K562 (cell line): ENCODE results near the gene RNF181. TPM values are rescaled to one million over a fixed set of nuclear protein-coding genes. Genes with fewer than 3 reads are reported as not detected.

Source experiments
- AFF4 ChIP-seq: sonication (generic); formaldehyde crosslinking; IDR thresholded peaks from 2 replicates; pipeline ENCODE4 v1.8.0; 2023; ENCODE audit warnings: mild to moderate bottlenecking, missing genetic modification reagents
- E2F6 ChIP-seq, 2 experiments: IDR thresholded peaks; 2 replicates each; pipeline ENCODE4 v1.6.1; 2011; ENCODE audit warnings: borderline replicate concordance in 1 of 2, control low read depth in 1 of 2, low read depth in 1 of 2, low read length in 1 of 2, mild to moderate bottlenecking in 1 of 2, mixed read lengths in 1 of 2, moderate library complexity in 1 of 2; ENCODE audit not compliant: insufficient read depth in 1 of 2, insufficient read length in 1 of 2, poor library complexity in 1 of 2, severe bottlenecking in 1 of 2; ENCODE audit errors: extremely low read depth in 1 of 2
- ELF4 ChIP-seq: fragments of 450-650 bp; formaldehyde crosslinking; IDR thresholded peaks from 2 replicates; pipeline ENCODE4 v1.4.0; 2022; ENCODE audit warnings: missing genetic modification characterization
- FOS ChIP-seq: IDR thresholded peaks from 3 replicates; pipeline ENCODE4 v1.6.1; 2011; ENCODE audit not compliant: insufficient read length; ENCODE audit errors: extremely low read depth
- HDAC2 ChIP-seq: fragments of 450-650 bp; IDR thresholded peaks from 2 replicates; pipeline ENCODE4 v1.6.1; 2016; ENCODE audit warnings: mild to moderate bottlenecking
- MBD2 ChIP-seq: sonication (generic); IDR thresholded peaks from 2 replicates; pipeline ENCODE4 v1.6.1; 2016; ENCODE audit warnings: low read depth, borderline replicate concordance
- MNT ChIP-seq, 2 experiments: fragments of 450-650 bp; conservative IDR thresholded peaks; 2 replicates each; pipeline ENCODE4 v1.6.1; 2017; ENCODE audit warnings: mild to moderate bottlenecking in 2 of 2, moderate library complexity in 2 of 2
- NCOA6 ChIP-seq: fragments of 450-650 bp; IDR thresholded peaks from 2 replicates; pipeline ENCODE4 v1.6.1; 2017; ENCODE audit warnings: mild to moderate bottlenecking
- POLR2B ChIP-seq: fragments of 450-650 bp; IDR thresholded peaks from 2 replicates; pipeline ENCODE4 v1.6.1; 2018; ENCODE audit warnings: low read depth; ENCODE audit not compliant: partially characterized antibody
- RB1 ChIP-seq: fragments of 450-650 bp; IDR thresholded peaks from 2 replicates; pipeline ENCODE4 v1.6.1; 2017; ENCODE audit warnings: low read depth, mild to moderate bottlenecking
- TAF9B ChIP-seq: fragments of 450-650 bp; IDR thresholded peaks from 2 replicates; pipeline ENCODE4 v1.6.1; 2018; ENCODE audit warnings: mild to moderate bottlenecking; ENCODE audit not compliant: partially characterized antibody
- ZBTB1 ChIP-seq: sonication (generic); formaldehyde crosslinking; IDR thresholded peaks from 2 replicates; pipeline ENCODE4 v1.8.1; 2023; ENCODE audit warnings: missing genetic modification reagents, low read depth, mild to moderate bottlenecking, borderline replicate concordance
- ZBTB17 ChIP-seq: fragments of 450-650 bp; formaldehyde crosslinking; IDR thresholded peaks from 2 replicates; pipeline ENCODE4 v1.4.0; 2020; ENCODE audit warnings: mild to moderate bottlenecking
- polyA plus RNA-seq, 8 experiments: library from polyadenylated mRNA; depleted of rRNA in 4 of 8; stranded (reverse) in 5 of 8; unstranded in 3 of 8; fragments of >200 nt; fragmentation: Nextera tagmentation in 2 of 8; fragmentation: Illumina TruSeq in 1 of 8; extraction: Ambion mirVana in 2 of 8; extraction: Trizol in 1 of 8; gene quantifications; 2 replicates each; pipeline versions ENCODE4 v1.2.1 to v1.2.3, GENCODE V29; 2011 to 2014; ENCODE audit warnings: inconsistent platforms in 1 of 8, missing spikeins in 1 of 8
- total RNA-seq, 7 experiments: library from RNA; depleted of rRNA in 6 of 7; stranded (reverse); fragments of >200 nt in 6 of 7; fragmentation: Illumina TruSeq in 2 of 7; extraction: Trizol in 2 of 7; gene quantifications; 2 replicates each; pipeline versions ENCODE4 v1.2.1 to v1.2.3, GENCODE V29; 2011 to 2021; ENCODE audit warnings: low replicate concordance in 1 of 7

Gene RNF181
- total and polyA plus RNA-seq, 9 of the 15 experiments (the other 6 are each of a cell fraction or from before 2014, with no cell fraction given) = 139 to 492 (median 253) TPM

- TF ChIP-seq E2F6 (IDR thresholded peaks at IDR 0.05; ENCODE audit: borderline replicate concordance in 1 of 2, extremely low read depth in 1 of 2, insufficient read depth in 1 of 2, insufficient read length in 1 of 2, low read depth in 1 of 2, low read length in 1 of 2, poor library complexity in 1 of 2, severe bottlenecking in 1 of 2) (peak in 1 of 2 experiments; percentile 18), ELF4 (CRISPR knock-in tag) (peak; percentile 62; the same call in 1 of the 2 replicates), TAF9B (peak; percentile 69), AFF4 (0 out of 2 replicates have a peak, but pooled peaks have one; percentile 55), HDAC2 (peak; percentile 15; the same call in 1 of the 2 replicates), NCOA6 (0 out of 2 replicates have a peak, but pooled peaks have one; percentile 30), POLR2B (peak; percentile 86), MBD2 (peak; percentile 96), MNT (conservative IDR thresholded peaks at IDR 0.05) (peak; percentile 57 to 84), ZBTB1 (CRISPR knock-in tag) (no peak), ZBTB17 (0 out of 2 replicates have a peak, but pooled peaks have one; percentile 27), FOS (peak; percentile 96), RB1 (peak; percentile 63; the same call in 1 of the 2 replicates)
These were observed at the start of gene RNF181 (continued) for GRCh38 chr2:85595301-85596025.
